ENCODE measurements around the gene NTF4.

The NTF4 gene

GRCh38 chr19:49084206-49085019 lies 19.8 kb upstream of the NTF4 start:
- no peak for TF ChIP-seq TEAD4 (IDR thresholded peaks at IDR 0.05)
- no peak for TF ChIP-seq CREB1 (IDR thresholded peaks at IDR 0.05; ENCODE audit: low read depth)
- TF ChIP-seq TAF1 (IDR thresholded peaks at IDR 0.05; ENCODE audit: low read depth), result no peak
- no peak for TF ChIP-seq EGR1 (IDR thresholded peaks at IDR 0.05)
- no peak for TF ChIP-seq CEBPB (IDR thresholded peaks at IDR 0.05)
- no peak for TF ChIP-seq YY1 (IDR thresholded peaks at IDR 0.05; ENCODE audit: low read depth)
- TF ChIP-seq, protein P1, sequence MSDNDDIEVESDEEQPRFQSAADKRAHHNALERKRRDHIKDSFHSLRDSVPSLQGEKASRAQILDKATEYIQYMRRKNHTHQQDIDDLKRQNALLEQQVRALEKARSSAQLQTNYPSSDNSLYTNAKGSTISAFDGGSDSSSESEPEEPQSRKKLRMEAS (IDR thresholded peaks at IDR 0.05), result no peak
- TF ChIP-seq RAD21 (IDR thresholded peaks at IDR 0.05; ENCODE audit: low read depth), result no peak
- no peak for TF ChIP-seq REST (IDR thresholded peaks at IDR 0.05; ENCODE audit: low read depth)
- no peak for TF ChIP-seq ZBTB7A (IDR thresholded peaks at IDR 0.05; ENCODE audit: low read depth)

GRCh38 chr19:49081273-49081672 lies 16.7 kb upstream of the NTF4 start:
- no peak for TF ChIP-seq TCF12 (IDR thresholded peaks at IDR 0.05; ENCODE audit: low read depth)
- no peak for TF ChIP-seq USF1 (IDR thresholded peaks at IDR 0.05)
- TF ChIP-seq FOXM1 (IDR thresholded peaks at IDR 0.05; ENCODE audit: borderline replicate concordance, low read depth), result no peak
- no peak for TF ChIP-seq CEBPB (IDR thresholded peaks at IDR 0.05)
- no peak for TF ChIP-seq TAF1 (IDR thresholded peaks at IDR 0.05; ENCODE audit: low read depth)
- no peak for TF ChIP-seq CREB1 (IDR thresholded peaks at IDR 0.05; ENCODE audit: low read depth)
- TF ChIP-seq, protein P1 (IDR thresholded peaks at IDR 0.05), result no peak
- TF ChIP-seq NFIC (IDR thresholded peaks at IDR 0.05), result no peak
- no peak for TF ChIP-seq RAD21 (IDR thresholded peaks at IDR 0.05; ENCODE audit: low read depth)

DNA sequence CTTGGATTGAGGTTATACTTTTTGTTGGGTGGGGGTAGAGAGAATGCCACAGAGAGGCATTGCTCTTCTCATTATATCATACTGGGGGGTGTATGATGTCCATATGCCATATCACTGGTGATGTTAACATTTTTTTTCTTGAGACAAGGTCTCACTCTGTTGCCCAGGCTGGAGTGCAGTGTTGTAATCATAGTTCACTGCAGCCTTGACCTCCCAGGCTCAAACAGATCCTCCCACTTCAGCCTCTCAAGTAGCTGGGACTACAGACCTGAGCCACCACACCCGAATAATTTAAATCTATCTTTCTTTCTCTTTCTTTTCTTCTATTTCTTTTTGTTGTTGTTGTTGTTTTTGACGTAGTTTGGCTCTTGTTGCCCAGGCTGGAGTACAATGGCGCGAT lies 15.8 kb upstream of the NTF4 start:
- TF ChIP-seq NFIC (IDR thresholded peaks at IDR 0.05), result no peak
- no peak for TF ChIP-seq TEAD4 (IDR thresholded peaks at IDR 0.05)
- no peak for TF ChIP-seq EP300 (IDR thresholded peaks at IDR 0.05; ENCODE audit: borderline replicate concordance)
- TF ChIP-seq YY1 (IDR thresholded peaks at IDR 0.05; ENCODE audit: low read depth), result no peak
- no peak for TF ChIP-seq TCF12 (IDR thresholded peaks at IDR 0.05; ENCODE audit: low read depth)
- TF ChIP-seq, protein P1 (IDR thresholded peaks at IDR 0.05), result no peak
- no peak for TF ChIP-seq USF1 (IDR thresholded peaks at IDR 0.05)
- no peak for TF ChIP-seq FOXM1 (IDR thresholded peaks at IDR 0.05; ENCODE audit: borderline replicate concordance, low read depth)
- TF ChIP-seq REST (IDR thresholded peaks at IDR 0.05; ENCODE audit: low read depth), result no peak
- no peak for TF ChIP-seq RAD21 (IDR thresholded peaks at IDR 0.05; ENCODE audit: low read depth)
- no peak for TF ChIP-seq TAF1 (IDR thresholded peaks at IDR 0.05; ENCODE audit: low read depth)

DNA sequence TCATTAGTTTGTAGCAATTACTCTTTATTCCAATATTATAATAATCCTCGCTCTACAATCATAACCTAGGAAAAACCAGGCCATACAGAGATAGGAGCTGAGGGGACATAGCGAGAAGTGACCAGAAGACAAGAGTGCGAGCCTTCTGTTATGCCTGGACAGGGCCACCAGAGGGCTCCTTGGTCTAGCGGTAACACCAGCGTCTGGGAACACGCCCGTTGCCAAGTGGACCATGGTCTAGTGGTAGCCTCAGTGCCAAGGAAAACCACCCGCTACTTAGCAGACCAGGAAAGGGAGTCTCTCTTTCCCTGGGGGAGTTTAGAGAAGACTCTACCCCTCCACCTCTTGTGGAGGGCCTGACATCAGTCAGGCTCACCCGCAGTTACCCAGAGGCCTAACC lies 10.3 kb upstream of the NTF4 start:
- TF ChIP-seq RAD21 (IDR thresholded peaks at IDR 0.05; ENCODE audit: low read depth), result peak; percentile 64

- no peak for TF ChIP-seq TCF12 (IDR thresholded peaks at IDR 0.05; ENCODE audit: low read depth)
- peak; percentile 19; the same call in 1 of the 2 replicates for TF ChIP-seq RAD21 (IDR thresholded peaks at IDR 0.05; ENCODE audit: low read depth)
These were observed 9.1 kb upstream of the NTF4 start for GRCh38 chr19:49073514-49074378.

Measured in Ishikawa (cell line).